ENCODE data around the gene PCYT2. TPM values are rescaled to one million over a fixed set of nuclear protein-coding genes. Genes with fewer than 3 reads are reported as not detected.
"Not testable (repeated sequence)": the region's sequence is repeated elsewhere in the genome, so short reads cannot be mapped to it uniquely, and the experiment has no call there.

PCYT2 gene
- total RNA-seq, 2 experiments from 2014 or later: 18.7 to 18.9 TPM

DNA sequence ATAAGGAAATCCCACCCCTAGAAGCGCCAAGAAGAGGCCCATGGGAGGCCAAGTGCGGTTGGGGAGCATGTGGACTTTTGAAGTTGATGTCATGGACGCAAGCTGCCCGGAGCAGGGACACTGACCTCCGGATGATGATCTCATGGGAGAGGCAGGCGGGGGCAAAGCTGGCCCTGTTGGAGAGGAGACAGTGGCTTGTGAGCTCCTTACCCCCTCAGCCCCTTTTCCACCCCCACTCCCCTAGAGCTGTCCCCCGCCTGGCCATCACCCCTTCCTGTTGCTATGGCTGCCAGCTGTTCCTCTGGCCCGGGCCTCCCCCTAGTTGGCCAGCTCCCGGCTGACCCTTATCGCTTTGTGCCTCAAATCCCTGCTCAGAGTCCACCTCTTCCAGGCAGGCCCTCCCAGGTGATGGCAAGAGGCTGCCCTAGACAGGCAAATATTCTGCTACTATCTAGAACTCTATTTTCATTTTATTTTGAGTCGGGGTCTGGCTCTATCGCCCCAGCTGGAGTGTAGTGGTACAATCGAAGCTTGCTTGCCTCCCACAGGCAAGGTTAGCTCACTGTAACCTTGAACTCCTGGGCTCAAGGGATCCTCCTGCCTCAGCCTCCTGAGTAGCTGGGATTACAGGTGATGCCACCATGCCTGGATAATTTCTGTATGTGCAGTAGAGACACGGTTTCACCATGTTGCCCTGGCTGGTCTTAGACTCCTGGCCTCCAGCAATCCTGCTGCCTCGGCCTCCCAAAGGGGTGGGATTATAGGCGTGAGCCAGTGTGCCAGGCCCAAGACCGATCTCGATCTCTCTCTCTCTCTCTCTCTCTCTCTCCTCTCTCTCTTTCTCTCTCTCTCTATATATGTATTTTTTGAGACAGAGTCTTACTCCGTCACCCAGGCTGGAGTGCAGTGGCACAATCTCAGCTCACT lies 43.2 kb upstream of the PCYT2 start:
- no peak for ATAC-seq (ENCODE audit: poor library complexity)
- ChIA-PET CTCF (interaction anchor here (1.2 kb wide), 1 partner anchor 66 kb away, joined by 3 read pairs; no protein-coding TSS in a partner anchor), POLR2A (no interaction called here)
- Histone ChIP-seq H3K4me1 (ENCODE audit: insufficient read depth, low read length) (peaks cover 14% of the 10 kb centered on the region), H3K27me3 (ENCODE audit: control insufficient read depth in 1 of 2, insufficient read depth in 2 of 2, low read length in 2 of 2) (peaks cover 12 to 16% of the 10 kb centered on the region in 2 experiments), H3K4me3 (ENCODE audit: low read length) (no peak overlapping the region), H3K27ac (ENCODE audit: low read depth in 1 of 2, low read length in 2 of 2) (no peak overlapping the region), H3K36me3 (ENCODE audit: insufficient read depth, low read length) (no peaks in the 10 kb centered on the region), H3K9me3 (ENCODE audit: control insufficient read depth in 1 of 2, insufficient read depth in 1 of 2, low read length in 2 of 2) (peaks cover 0 to 4% of the 10 kb centered on the region in 2 experiments)
- no peak overlapping the region for H3K4me3 Mint-ChIP-seq
- TF ChIP-seq CTCF (IDR thresholded peaks at IDR 0.05): no peak
- H3K4me1 Mint-ChIP-seq (ENCODE audit: low read depth): no peaks in the 10 kb centered on the region
- H3K9me3 Mint-ChIP-seq: no peaks in the 10 kb centered on the region
- intact Hi-C loops (cut with DNase I, micrococcal nuclease): no loop called here
- H3K27ac Mint-ChIP-seq: no peak overlapping the region
- H3K27me3 Mint-ChIP-seq: peaks cover 9% of the 10 kb centered on the region
- no peak for DNase-seq
- H3K36me3 Mint-ChIP-seq (ENCODE audit: low read depth): no peaks in the 10 kb centered on the region

- H3K9me3 ChIP-seq (ENCODE audit: control insufficient read depth in 1 of 2, insufficient read depth in 1 of 2, low read length in 2 of 2); H3K27ac Mint-ChIP-seq; intact Hi-C loops (cut with DNase I, micrococcal nuclease); H3K4me1 Mint-ChIP-seq (ENCODE audit: low read depth); H3K27me3 ChIP-seq (ENCODE audit: control insufficient read depth in 1 of 2, insufficient read depth in 2 of 2, low read length in 2 of 2); H3K27ac ChIP-seq (ENCODE audit: low read depth in 1 of 2, low read length in 2 of 2); H3K4me3 ChIP-seq (ENCODE audit: low read length); H3K36me3 Mint-ChIP-seq (ENCODE audit: low read depth); DNase-seq; POLR2A ChIA-PET; CTCF ChIA-PET; H3K4me1 ChIP-seq (ENCODE audit: insufficient read depth, low read length); H3K4me3 Mint-ChIP-seq; H3K36me3 ChIP-seq (ENCODE audit: insufficient read depth, low read length); H3K9me3 Mint-ChIP-seq; H3K27me3 Mint-ChIP-seq; ATAC-seq (ENCODE audit: poor library complexity): not testable (repeated sequence)
Observed at GRCh38 chr17:81953443-81953842, 42.2 kb upstream of the PCYT2 start.

GRCh38 chr17:81952792-81953228 lies 41.6 kb upstream of the PCYT2 start:
- Histone ChIP-seq H3K27ac (ENCODE audit: low read depth in 1 of 2, low read length in 2 of 2) (no peak overlapping the region), H3K36me3 (ENCODE audit: insufficient read depth, low read length) (no peaks in the 10 kb centered on the region), H3K4me1 (ENCODE audit: insufficient read depth, low read length) (peaks cover 8% of the 10 kb centered on the region), H3K9me3 (ENCODE audit: control insufficient read depth in 1 of 2, insufficient read depth in 1 of 2, low read length in 2 of 2) (peaks cover 0 to 4% of the 10 kb centered on the region in 2 experiments), H3K27me3 (ENCODE audit: control insufficient read depth in 1 of 2, insufficient read depth in 2 of 2, low read length in 2 of 2) (peaks cover 0 to 2% of the 10 kb centered on the region in 2 experiments), H3K4me3 (ENCODE audit: low read length) (no peak overlapping the region)
- ChIA-PET POLR2A (no interaction called here), CTCF (no interaction called here)
- H3K27me3 Mint-ChIP-seq: no peaks in the 10 kb centered on the region
- no peaks in the 10 kb centered on the region for H3K36me3 Mint-ChIP-seq (ENCODE audit: low read depth)
- intact Hi-C loops (cut with DNase I, micrococcal nuclease): no loop called here
- peak in 1 of 14 experiments; percentile 25 for DNase-seq
- H3K4me3 Mint-ChIP-seq: no peak overlapping the region
- H3K9me3 Mint-ChIP-seq: no peaks in the 10 kb centered on the region
- H3K4me1 Mint-ChIP-seq (ENCODE audit: low read depth): no peaks in the 10 kb centered on the region
- H3K27ac Mint-ChIP-seq: no peak overlapping the region
- ATAC-seq (ENCODE audit: poor library complexity): no peak
- no peak for TF ChIP-seq CTCF (IDR thresholded peaks at IDR 0.05)

All from CD4-positive, alpha-beta T cell (primary cell).